Erythroblast (primary cell): ENCODE results near the gene LTBP3.

Source experiments
- GATA1 ChIP-seq: IDR thresholded peaks from 2 replicates; pipeline ENCODE4 v1.6.1; 2011; ENCODE audit warnings: low read depth, mild to moderate bottlenecking, control low read depth, low read length, moderate library complexity
- POLR2A ChIP-seq: IDR thresholded peaks from 2 replicates; pipeline ENCODE4 v1.6.1; 2011; ENCODE audit warnings: mild to moderate bottlenecking, low read length

- no peak for TF ChIP-seq POLR2A
- no peak for TF ChIP-seq GATA1
Observed at GRCh38 chr11:65598258-65598699, 40.1 kb upstream of the LTBP3 start.
